ELF-1 (cell line): Measurements from ENCODE around the gene LCN12.
"Not testable (repeated sequence)": the region's sequence is repeated elsewhere in the genome, so short reads cannot be mapped to it uniquely, and the experiment has no call there.

Experiments used
- DNase-seq: peaks from one replicate; pipeline ENCODE4 v3.0.0-alpha.2; 2016; ENCODE audit warnings: low read depth, low spot score

The LCN12 gene

DNA sequence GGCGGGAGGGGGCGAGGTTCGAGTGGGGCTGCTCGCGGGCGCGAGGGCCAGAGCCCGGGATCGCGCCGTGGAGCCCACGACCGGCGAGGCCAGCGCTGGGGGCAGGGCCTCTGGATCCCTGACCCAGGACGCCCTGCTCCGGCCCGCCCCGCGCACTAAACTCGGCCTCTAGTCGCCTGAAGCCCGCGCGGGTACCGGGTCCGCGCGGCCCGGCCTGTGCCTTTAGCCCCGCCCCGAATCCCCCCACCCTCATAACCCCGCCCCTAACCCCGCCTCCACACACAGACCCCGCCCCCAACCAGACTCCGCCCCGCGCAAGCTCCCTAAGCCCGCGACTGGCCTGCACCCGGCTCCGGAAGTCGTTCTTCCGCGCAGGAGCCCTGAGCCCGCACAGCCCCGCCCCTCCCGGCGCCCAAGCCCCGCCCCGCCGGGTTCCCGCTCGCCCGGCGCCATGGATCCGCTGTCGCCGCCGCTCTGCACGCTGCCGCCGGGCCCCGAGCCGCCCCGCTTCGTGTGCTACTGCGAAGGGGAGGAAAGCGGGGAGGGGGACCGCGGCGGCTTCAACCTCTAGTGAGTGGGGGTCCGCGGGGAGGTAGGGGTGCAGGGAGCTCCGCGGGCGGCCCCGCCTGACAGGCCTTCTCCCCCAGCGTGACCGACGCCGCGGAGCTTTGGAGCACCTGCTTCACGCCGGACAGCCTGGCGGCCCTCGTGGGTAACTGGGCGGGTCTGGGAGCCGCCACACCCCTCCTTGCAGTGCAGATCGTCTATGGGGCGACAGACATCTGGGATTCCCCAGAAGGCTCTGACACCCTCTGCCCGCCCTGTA lies 40.1 kb downstream of the LCN12 start, which contains the start of gene PAXX:
TSS of gene PAXX (plus strand) at position 430 of the 826 bp plus-strand sequence. CDS start at position 452, 22 bp downstream.
- DNase-seq: peak; percentile 65

DNA sequence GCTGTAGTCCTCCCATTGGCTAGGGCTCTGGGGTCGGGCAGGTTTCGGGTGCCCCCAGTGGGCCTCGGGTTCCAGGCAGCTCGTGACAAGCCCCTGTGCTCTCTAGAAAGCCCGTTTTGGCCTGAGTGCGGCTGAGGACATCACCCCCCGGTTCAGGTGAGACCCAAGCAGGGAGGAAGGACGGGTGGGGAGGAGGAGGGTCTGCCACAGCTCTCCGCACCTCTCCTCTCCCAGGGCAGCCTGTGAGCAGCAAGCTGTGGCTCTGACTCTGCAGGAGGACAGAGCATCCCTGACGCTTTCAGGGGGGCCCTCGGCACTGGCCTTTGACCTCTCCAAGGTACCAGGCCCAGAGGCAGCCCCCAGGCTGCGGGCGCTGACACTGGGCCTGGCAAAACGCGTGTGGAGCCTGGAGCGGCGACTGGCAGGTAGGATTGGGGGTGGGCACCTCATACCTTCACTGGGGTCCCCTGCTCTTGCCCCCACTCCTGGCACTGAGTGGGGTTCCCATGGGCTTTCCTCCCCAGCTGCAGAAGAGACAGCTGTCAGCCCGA lies 40.8 kb downstream of the LCN12 start:
- DNase-seq: no peak

GRCh38 chr9:136994180-136994887 lies 42.3 kb downstream of the LCN12 start:
- peak; percentile 32 for DNase-seq

DNA sequence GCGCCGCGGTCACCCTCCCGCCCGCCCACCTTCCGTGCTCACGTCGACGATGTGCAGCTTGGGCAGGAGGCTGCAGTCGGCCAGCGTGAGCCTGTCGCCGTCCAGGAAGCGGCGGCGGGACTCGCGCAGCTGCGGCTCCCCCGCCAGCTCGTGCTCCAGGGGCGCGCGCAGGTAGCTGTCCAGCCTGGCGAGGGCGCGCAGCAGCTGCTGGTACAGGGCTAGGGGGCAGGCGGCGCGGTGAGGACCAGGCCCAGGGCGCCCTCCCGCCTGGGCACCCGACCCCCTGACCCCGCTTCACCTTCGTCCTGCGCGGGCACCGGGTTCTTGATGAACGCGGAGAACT lies 42.8 kb downstream of the LCN12 start:
- peak; percentile 52 for DNase-seq

DNA sequence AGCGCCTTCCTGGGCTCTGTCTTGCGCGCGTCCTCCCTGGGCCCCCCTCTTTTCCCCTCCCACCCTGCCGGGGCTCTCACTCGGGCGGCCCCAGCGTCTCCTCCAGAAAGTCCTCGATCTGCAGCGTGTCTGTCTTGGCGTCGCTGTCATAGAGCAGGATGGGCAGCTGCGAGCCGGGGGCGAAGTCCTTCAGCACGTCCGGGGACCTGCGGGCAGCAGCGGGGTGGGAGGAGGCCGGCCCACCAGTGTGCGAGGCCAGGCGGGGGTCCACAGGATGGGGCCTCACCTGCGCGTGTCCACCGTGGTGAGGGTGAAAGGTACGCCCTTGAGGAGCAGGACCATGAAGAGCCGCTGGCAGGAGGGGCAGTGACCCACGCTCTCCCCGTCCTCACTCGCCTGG lies 43.3 kb downstream of the LCN12 start:
- DNase-seq: no peak

DNA sequence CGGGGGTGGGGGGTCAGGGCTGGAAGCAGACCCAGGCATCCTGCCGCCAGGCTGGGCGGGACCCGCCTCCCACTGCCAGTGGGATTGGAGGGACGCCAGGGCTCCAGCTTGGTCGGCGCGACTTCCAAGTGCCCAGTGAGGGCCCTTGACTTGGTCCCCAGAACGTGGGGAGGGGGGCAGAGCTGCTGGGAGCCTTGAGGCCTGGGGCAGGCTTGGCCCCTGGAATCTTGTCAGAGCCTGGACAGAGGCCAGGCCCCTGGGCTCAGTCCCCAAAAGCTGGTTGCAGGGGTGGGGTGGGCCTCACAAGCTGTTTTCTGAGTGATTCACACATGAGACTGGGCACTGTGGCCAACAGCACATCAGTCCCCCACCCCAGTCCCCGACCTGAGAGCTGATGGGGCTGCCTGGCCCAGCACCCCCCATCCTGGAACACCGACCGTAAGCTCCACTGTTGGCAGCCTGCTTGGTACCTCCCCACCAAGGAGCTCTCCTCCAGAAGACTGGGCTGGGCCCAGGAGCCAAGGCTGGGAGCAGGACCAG lies 43.8 kb downstream of the LCN12 start:
- DNase-seq: no peak

GRCh38 chr9:136996361-136997292 lies 44.6 kb downstream of the LCN12 start, which contains the start of gene CLIC3:
Gene CLIC3, minus strand, starts transcription at chr9:136996568. Its CDS starts 25 bp downstream, at chr9:136996543.
- DNase-seq: peak; percentile 57

GRCh38 chr9:136997371-136997770 lies 45.3 kb downstream of the LCN12 start:
- no peak for DNase-seq

DNA sequence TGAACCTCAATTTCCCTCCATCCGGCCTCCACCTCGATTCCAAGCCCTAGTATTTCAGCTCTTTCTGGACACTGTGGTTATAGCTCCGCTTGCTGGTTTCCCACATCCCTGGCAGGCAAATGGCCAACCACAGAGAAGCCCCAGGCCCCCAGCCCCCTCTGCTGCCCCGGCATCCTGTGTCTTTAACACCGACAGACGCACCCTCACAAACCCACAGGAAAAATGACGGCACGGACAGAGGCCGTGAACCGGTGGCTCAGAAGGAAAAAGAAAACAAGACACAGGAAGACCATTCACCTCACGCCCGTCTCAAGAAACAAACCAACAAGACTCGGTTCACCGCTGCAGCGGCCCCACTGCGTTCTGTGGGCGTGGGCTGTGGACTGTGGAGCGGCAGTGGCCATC lies 45.8 kb downstream of the LCN12 start:
- DNase-seq: no peak

- no peak for DNase-seq
These were observed 48.3 kb downstream of the LCN12 start for GRCh38 chr9:137000177-137000930.

- no peak for DNase-seq
These were observed 50.0 kb downstream of the LCN12 start for GRCh38 chr9:137001857-137002645.

DNA sequence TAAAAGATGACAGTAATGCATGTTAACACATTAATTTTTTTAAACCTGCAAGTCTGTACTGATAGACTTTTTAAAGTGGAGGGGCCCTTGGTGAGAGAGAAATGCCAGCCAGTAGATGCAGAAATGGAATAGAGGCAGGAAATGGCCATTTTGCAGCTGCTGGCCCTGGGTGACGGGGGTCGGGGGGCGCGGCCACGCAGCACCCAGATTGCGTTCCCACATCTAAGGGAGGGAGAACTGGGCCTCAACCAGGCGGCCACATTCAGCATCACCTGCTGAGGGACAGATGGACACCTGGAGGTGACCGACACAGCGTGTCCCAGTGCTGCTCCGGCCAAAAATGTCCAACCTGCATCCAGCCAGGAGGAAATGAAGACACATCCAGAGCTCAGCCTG lies 50.6 kb downstream of the LCN12 start:
- no peak for DNase-seq

- not testable (repeated sequence) for DNase-seq
These were observed 52.2 kb downstream of the LCN12 start for GRCh38 chr9:137004285-137004684.
